A549 treated with AZD9567 at 1 μM for 4 hours (cell line): ENCODE data around the gene SLC25A23. TPM values are rescaled to one million over a fixed set of nuclear protein-coding genes. Genes with fewer than 3 reads are reported as not detected.

ENCODE experiments used
- total RNA-seq: library from RNA; stranded (reverse); fragments of 200-300 nt; extraction: Qiagen RNA extraction; gene quantifications from 5 replicates; pipeline ENCODE4 v1.2.3, GENCODE V29; 2022; ENCODE audit not compliant: insufficient read depth

Gene SLC25A23
- total RNA-seq = 9.9 to 18.9 TPM (median 18.1 TPM) in 5 replicates

GRCh38 chr19:6459262-6460098 lies at the start of gene SLC25A23:
SLC25A23 (minus strand) TSS chr19:6459792; CDS start chr19:6459628, 164 bp downstream.

GRCh38 chr19:6501740-6502648 lies 42.4 kb upstream of the SLC25A23 start, which contains the start of gene TUBB4A:
TUBB4A (minus strand) TSS chr19:6502309; CDS start chr19:6502212, 97 bp downstream.

GRCh38 chr19:6481541-6482342 lies 22.1 kb upstream of the SLC25A23 start, which contains the start of gene DENND1C:
DENND1C (minus strand) TSS chr19:6481787; CDS start chr19:6481695, 92 bp downstream.

GRCh38 chr19:6464070-6464873 lies 4.7 kb upstream of the SLC25A23 start, which contains the start of gene CRB3:
CRB3 (plus strand) TSS chr19:6464271; CDS start chr19:6464702, 431 bp downstream.

GRCh38 chr19:6433663-6434062 lies 25.9 kb downstream of the SLC25A23 start, which contains the start of gene SLC25A41:
SLC25A41 (minus strand) TSS chr19:6433763; CDS start chr19:6433693, 70 bp downstream.

GRCh38 chr19:6424195-6424938 lies 35.2 kb downstream of the SLC25A23 start, which contains the start of gene KHSRP:
KHSRP (minus strand) TSS chr19:6424811; CDS start chr19:6424701, 110 bp downstream.

GRCh38 chr19:6393074-6393982 lies 66.3 kb downstream of the SLC25A23 start, which contains the start of gene GTF2F1:
GTF2F1 (minus strand) TSS chr19:6393164; CDS start chr19:6392995, 169 bp downstream.

Other genes with a start within 250 kb of the SLC25A23 start
- 15.5 to 23.5 TPM (median 22.5 TPM) in 5 replicates for gene MLLT1, start 179.8 kb downstream of the SLC25A23 start, total RNA-seq
- not detected in 5 replicates for gene ACER1, start 126.2 kb downstream of the SLC25A23 start, total RNA-seq
- 44.4 to 67.8 TPM (median 64.3 TPM) in 5 replicates for gene CLPP, start 98.3 kb downstream of the SLC25A23 start, total RNA-seq
- 24.2 to 39.3 TPM (median 36.1 TPM) in 5 replicates for gene ALKBH7, start 87.0 kb downstream of the SLC25A23 start, total RNA-seq
- gene PSPN, start 83.9 kb downstream of the SLC25A23 start, total RNA-seq = 0.67 to 0.97 TPM (median 0.83 TPM) in 5 replicates
- 50.9 to 58.1 TPM (median 55.8 TPM) in 5 replicates for gene GTF2F1, start 66.6 kb downstream of the SLC25A23 start, total RNA-seq
- 194 to 216 TPM (median 210 TPM) in 5 replicates for gene KHSRP, start 35.0 kb downstream of the SLC25A23 start, total RNA-seq
- gene SLC25A41, start 26.0 kb downstream of the SLC25A23 start, total RNA-seq = 0.05 to 0.13 TPM (median 0.10 TPM) in 4 of 5 replicates, not detected in the other
- 2.9 to 4.1 TPM (median 3.6 TPM) in 5 replicates for gene CRB3, start 4.5 kb upstream of the SLC25A23 start, total RNA-seq
- 0.14 to 0.31 TPM (median 0.26 TPM) in 4 of 5 replicates, not detected in the other for gene DENND1C, start 22.0 kb upstream of the SLC25A23 start, total RNA-seq
- gene TUBB4A, start 42.5 kb upstream of the SLC25A23 start, total RNA-seq = 2.3 to 6.7 TPM (median 6.5 TPM) in 5 replicates
- 3.7 to 5.9 TPM (median 4.7 TPM) in 5 replicates for gene TNFSF9, start 71.2 kb upstream of the SLC25A23 start, total RNA-seq
- gene CD70, start 131.4 kb upstream of the SLC25A23 start, total RNA-seq = 8.4 to 24.7 TPM (median 19.9 TPM) in 5 replicates
- gene TNFSF14, start 210.4 kb upstream of the SLC25A23 start, total RNA-seq = 0.08 to 0.16 TPM (median 0.10 TPM) in 4 of 5 replicates, not detected in the other